NOMO-1 treated with dmso at 0.1 percent for 144 hours (cell line): ENCODE measurements around the gene SLC13A3.

ENCODE experiments used
- DNase-seq: peaks from one replicate; lab custom pipeline; 2025; ENCODE audit not compliant: unreplicated experiment; lab: John Stamatoyannopoulos, UW

The SLC13A3 gene

GRCh38 chr20:46583411-46584214 is 67.6 kb downstream of the SLC13A3 start:
- no peak for DNase-seq

- DNase-seq: no peak
Observed at GRCh38 chr20:46582648-46583047, 68.6 kb downstream of the SLC13A3 start.

- no peak for DNase-seq
Observed at GRCh38 chr20:46581391-46581790, 69.9 kb downstream of the SLC13A3 start.

- DNase-seq: no peak
Observed at GRCh38 chr20:46580613-46581205, 70.5 kb downstream of the SLC13A3 start.

GRCh38 chr20:46578745-46579144 is 72.5 kb downstream of the SLC13A3 start:
- no peak for DNase-seq

GRCh38 chr20:46576774-46577395 is 74.4 kb downstream of the SLC13A3 start:
- no peak for DNase-seq

- peak; percentile 29 for DNase-seq
Observed at GRCh38 chr20:46575937-46576461, 75.3 kb downstream of the SLC13A3 start.

GRCh38 chr20:46575394-46575793 is 75.9 kb downstream of the SLC13A3 start:
- DNase-seq: no peak

- no peak for DNase-seq
Observed at GRCh38 chr20:46573788-46574584, 77.3 kb downstream of the SLC13A3 start.

GRCh38 chr20:46573234-46573633 is 78.0 kb downstream of the SLC13A3 start:
- no peak for DNase-seq

GRCh38 chr20:46572790-46573189 is 78.5 kb downstream of the SLC13A3 start:
- DNase-seq: no peak

GRCh38 chr20:46572153-46572552 is 79.1 kb downstream of the SLC13A3 start:
- no peak for DNase-seq

- DNase-seq: no peak
Observed at GRCh38 chr20:46571418-46571817, 79.8 kb downstream of the SLC13A3 start.

GRCh38 chr20:46570956-46571355 is 80.3 kb downstream of the SLC13A3 start:
- DNase-seq: no peak

- DNase-seq: no peak
Observed at GRCh38 chr20:46569961-46570360, 81.3 kb downstream of the SLC13A3 start.

- no peak for DNase-seq
Observed at GRCh38 chr20:46568570-46569129, 82.6 kb downstream of the SLC13A3 start.

- DNase-seq: no peak
Observed at GRCh38 chr20:46566125-46566524, 85.1 kb downstream of the SLC13A3 start.

GRCh38 chr20:46564241-46564957 is 86.9 kb downstream of the SLC13A3 start:
- DNase-seq: no peak

- no peak for DNase-seq
Observed at GRCh38 chr20:46563860-46564221, 87.4 kb downstream of the SLC13A3 start.

- DNase-seq: no peak
Observed at GRCh38 chr20:46563170-46563859, 87.9 kb downstream of the SLC13A3 start.
